Midbrain (tissue), 1 donor: ENCODE results near the gene KLHL28.
A peak's percentile ranks its signal among the peaks of the same experiment; 100 is the strongest.
"Not testable (repeated sequence)": the region's sequence is repeated elsewhere in the genome, so short reads cannot be mapped to it uniquely, and the experiment has no call there.

Experiments used
- DNase-seq: peaks from one replicate; lab custom pipeline; 2025; lab: John Stamatoyannopoulos, UW

Gene KLHL28

GRCh38 chr14:44897041-44897844 lies 64.5 kb downstream of the KLHL28 start:
- peak; percentile 98 for DNase-seq

GRCh38 chr14:44896275-44897040 lies 65.3 kb downstream of the KLHL28 start:
- DNase-seq = no peak

- no peak for DNase-seq
These were observed 66.0 kb downstream of the KLHL28 start for GRCh38 chr14:44895716-44896115.

DNA sequence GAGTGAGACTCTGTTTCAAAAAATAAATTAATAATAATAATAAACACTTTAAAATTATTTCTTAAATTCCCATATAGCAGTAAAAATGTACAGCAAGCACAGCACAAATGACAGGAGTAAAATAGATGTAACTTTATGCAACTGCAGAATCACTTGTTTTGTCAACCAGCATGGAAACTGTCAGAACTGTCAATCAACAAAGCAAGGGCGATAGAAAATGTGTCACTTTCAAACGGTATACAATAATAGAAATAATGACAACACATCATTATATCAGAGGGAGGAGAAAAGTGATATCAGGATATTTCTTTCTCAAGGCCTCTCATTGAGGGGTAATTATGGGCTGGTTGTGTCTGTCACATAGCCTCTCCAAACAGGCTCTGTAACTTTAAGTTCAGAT lies 68.2 kb downstream of the KLHL28 start:
- DNase-seq = no peak

DNA sequence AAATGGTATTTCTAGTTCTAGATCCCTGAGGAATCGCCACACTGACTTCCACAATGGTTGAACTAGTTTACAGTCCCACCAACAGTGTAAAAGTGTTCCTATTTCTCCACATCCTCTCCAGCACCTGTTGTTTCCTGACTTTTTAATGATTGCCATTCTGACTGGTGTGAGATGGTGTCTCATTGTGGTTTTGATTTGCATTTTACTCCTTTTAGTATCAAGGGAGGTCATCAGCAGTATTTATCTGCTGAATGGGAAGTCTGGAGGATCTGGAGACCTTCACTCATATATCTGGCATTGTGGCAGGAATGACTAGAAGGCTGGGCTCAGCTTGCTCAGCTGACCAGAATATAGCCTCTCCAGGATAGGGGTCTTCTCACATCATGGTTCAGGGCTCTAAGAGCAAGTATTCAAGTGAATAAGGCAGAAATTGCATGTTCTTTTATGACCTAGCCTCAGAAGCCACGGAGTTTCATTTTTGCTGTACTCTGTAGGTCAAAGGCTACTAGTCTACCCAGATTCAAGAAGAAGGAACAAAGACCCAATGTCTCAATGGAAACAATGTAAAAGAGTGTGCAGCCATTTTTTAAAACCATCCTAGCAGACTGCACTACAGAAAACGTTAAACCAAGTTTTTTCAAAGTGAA lies 69.9 kb downstream of the KLHL28 start:
- DNase-seq = not testable (repeated sequence)

DNA sequence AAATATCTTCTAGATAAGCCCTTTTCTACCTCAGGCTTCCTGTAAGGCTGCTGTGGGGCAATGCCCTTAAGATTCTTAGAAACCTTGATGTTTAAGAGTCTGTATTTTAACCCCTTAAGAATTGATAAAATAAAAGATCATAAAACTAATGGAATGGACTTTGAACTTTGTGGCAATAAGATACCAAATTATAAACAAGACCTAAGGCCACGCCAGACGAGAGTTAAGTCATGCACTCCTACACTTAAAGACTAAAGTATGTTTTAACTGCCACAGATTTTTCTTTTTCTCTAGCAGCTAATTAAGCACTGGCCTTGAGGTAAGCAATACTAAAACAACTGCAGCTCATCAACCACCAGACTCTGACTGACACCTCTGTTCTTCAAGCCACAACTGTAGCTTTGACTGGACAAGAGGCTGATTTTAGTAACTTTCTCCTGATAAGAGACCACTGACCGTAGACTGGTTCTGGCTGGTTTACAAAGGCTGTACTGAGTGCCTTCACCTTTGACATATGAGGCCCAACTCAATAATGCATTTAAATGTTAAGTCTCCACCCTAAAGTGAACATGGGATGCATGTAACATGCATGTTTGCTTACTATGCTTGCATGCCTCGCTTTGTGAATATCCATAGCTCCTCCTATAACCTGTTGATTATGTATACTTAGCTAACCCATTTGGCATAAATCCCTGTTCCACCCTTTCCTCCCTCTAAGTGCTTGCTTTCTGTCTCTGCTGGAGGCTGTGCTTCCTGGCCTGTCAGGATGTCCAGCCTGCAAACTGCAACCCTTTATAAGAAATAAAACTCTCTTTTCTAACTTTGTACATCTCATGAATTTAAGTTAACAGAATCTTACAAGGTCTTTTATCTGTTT lies 71.9 kb downstream of the KLHL28 start:
- no peak for DNase-seq

DNA sequence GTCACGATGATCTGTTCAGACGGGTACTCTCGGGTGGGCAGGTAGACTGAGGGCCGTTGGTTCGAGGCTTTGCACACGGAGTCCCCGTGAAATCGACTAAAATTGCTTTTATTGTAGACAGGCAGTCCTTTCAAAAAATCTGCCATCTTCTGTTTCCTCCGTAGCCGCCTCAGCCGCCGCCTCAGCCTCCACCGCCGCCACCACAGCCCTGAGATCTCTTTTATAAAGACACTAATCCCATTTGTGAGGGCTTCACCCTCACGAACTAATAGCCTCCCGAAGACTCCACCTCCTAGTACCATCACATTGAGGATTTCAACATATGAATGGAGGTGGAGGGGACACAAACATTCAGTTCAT lies 74.2 kb downstream of the KLHL28 start:
- no peak for DNase-seq

DNA sequence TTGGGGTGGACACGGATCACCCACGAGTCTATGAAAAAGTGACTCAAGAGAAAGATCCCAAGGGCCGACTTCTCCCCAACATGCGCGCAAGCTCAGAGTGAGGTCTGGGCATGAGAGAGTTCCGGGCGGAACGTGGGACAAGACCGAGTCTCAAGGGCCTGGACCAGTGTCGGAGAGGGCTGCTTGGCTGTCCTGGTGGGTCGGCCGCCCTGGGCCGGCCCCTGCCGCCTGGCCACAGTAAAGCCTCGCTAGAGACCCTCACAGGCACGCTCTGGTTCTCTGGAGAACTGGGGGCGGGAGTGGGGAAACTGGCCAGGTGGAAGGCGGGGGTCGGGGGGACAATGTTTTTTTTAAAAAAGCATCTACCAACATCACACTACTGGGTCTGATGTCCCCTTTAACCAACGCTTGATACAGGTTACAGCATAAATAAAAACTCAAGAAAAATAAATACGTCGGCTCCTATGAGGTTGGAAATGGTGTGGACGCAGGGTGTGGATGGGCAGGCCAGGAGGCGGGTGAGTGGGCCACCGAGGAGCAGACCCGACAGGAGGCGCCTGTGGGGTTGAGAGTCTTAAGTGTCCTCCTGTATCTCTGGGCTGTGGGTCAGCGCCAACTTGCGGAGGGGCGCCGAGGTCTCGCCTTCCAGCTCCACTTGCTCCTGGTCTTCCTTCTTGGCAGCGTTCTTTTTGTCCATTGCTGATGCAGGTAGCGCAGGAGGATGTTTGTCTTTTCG lies 74.7 kb downstream of the KLHL28 start:
- DNase-seq = no peak

GRCh38 chr14:44880791-44881190 lies 81.0 kb downstream of the KLHL28 start:
- no peak for DNase-seq
